Left renal cortex interstitium (tissue), 4 donors: ENCODE results near the gene CTNNBL1. TPM values are rescaled to one million over a fixed set of nuclear protein-coding genes. Genes with fewer than 3 reads are reported as not detected.

Experiments
- DNase-seq, 4 donors: peaks; one replicate each; pipeline ENCODE4 v3.0.0-alpha.2; 2013; ENCODE audit warnings: low read depth in 4 of 4, low spot score in 2 of 4, missing footprints in 1 of 4
- polyA plus RNA-seq, 4 donors: library from polyadenylated mRNA; unstranded; fragments of 120-200 nt; gene quantifications; one replicate each; pipeline ENCODE4 v1.2.1, GENCODE V29; 2013; ENCODE audit not compliant: insufficient read length in 4 of 4

The CTNNBL1 gene
- polyA plus RNA-seq, 4 donors = 45.6 to 61.5 (median 53.0) TPM

GRCh38 chr20:37773291-37773826 lies 79.5 kb downstream of the CTNNBL1 start:
- no peak for DNase-seq

- no peak for DNase-seq
These were observed 80.3 kb downstream of the CTNNBL1 start for GRCh38 chr20:37774156-37774555.

- DNase-seq = no peak
These were observed 81.4 kb downstream of the CTNNBL1 start for GRCh38 chr20:37775200-37775599.

GRCh38 chr20:37776049-37776448 lies 82.2 kb downstream of the CTNNBL1 start:
- DNase-seq = no peak

- DNase-seq = no peak
These were observed 82.7 kb downstream of the CTNNBL1 start for GRCh38 chr20:37776526-37776925.

- DNase-seq = no peak
These were observed 83.5 kb downstream of the CTNNBL1 start for GRCh38 chr20:37777012-37777950.

- no peak for DNase-seq
These were observed 84.3 kb downstream of the CTNNBL1 start for GRCh38 chr20:37777988-37778659.

- no peak for DNase-seq
These were observed 87.8 kb downstream of the CTNNBL1 start for GRCh38 chr20:37781626-37782025.

GRCh38 chr20:37786043-37786442 lies 92.2 kb downstream of the CTNNBL1 start:
- DNase-seq = no peak

- no peak for DNase-seq
These were observed 95.6 kb downstream of the CTNNBL1 start for GRCh38 chr20:37789408-37789807.

GRCh38 chr20:37790900-37791299 lies 97.1 kb downstream of the CTNNBL1 start:
- no peak for DNase-seq

- no peak for DNase-seq
These were observed 102.3 kb downstream of the CTNNBL1 start for GRCh38 chr20:37796121-37796520.

- DNase-seq = no peak
These were observed 102.9 kb downstream of the CTNNBL1 start for GRCh38 chr20:37796733-37797132.

GRCh38 chr20:37797669-37798175 lies 103.9 kb downstream of the CTNNBL1 start:
- no peak for DNase-seq

GRCh38 chr20:37798312-37798711 lies 104.5 kb downstream of the CTNNBL1 start:
- DNase-seq = no peak

- DNase-seq = no peak
These were observed 106.8 kb downstream of the CTNNBL1 start for GRCh38 chr20:37800618-37801017.

- no peak for DNase-seq
These were observed 108.1 kb downstream of the CTNNBL1 start for GRCh38 chr20:37801921-37802320.

- DNase-seq = peak in 1 of 4 donors; percentile 40
These were observed 109.8 kb downstream of the CTNNBL1 start for GRCh38 chr20:37803438-37804307.

GRCh38 chr20:37804584-37805566 lies 111.0 kb downstream of the CTNNBL1 start:
- DNase-seq = no peak
